WTC11 (cell line): ENCODE results near the gene VAMP4.

Source experiments
- CTCF ChIP-seq: fragments of 200-600 bp; IDR thresholded peaks from 2 replicates; pipeline ENCODE4 v1.8.0; 2022; ENCODE audit warnings: antibody characterized with exemption
- USF2 ChIP-seq: sonication (generic); formaldehyde crosslinking; IDR thresholded peaks from 2 replicates; pipeline ENCODE4 v1.8.1; 2023; ENCODE audit warnings: mild to moderate bottlenecking, missing genetic modification reagents, moderate library complexity
- TF ChIP-seq, protein P1 (sequence below): sonication (generic); formaldehyde crosslinking; conservative IDR thresholded peaks from 2 replicates; pipeline ENCODE4 v1.8.1; 2022; ENCODE audit warnings: mild to moderate bottlenecking, missing genetic modification reagents

- no peak for TF ChIP-seq USF2 (CRISPR knock-in tag)
- no peak for TF ChIP-seq CTCF
- TF ChIP-seq, protein P1, sequence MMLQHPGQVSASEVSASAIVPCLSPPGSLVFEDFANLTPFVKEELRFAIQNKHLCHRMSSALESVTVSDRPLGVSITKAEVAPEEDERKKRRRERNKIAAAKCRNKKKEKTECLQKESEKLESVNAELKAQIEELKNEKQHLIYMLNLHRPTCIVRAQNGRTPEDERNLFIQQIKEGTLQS (CRISPR knock-in tag), result no peak
These were observed 1.5 kb downstream of the VAMP4 start for GRCh38 chr1:171740356-171740863.
